ENCODE measurements around the gene CSNK1D.
"Not testable (repeated sequence)": the region's sequence is repeated elsewhere in the genome, so short reads cannot be mapped to it uniquely, and the experiment has no call there.

The CSNK1D gene

GRCh38 chr17:82272495-82273326 lies 789 bp downstream of the CSNK1D start:
- DNase-seq, result peak; percentile 46 to 52

GRCh38 chr17:82271401-82271800 lies 2.1 kb downstream of the CSNK1D start:
- DNase-seq, result no peak

- DNase-seq, result no peak
Observed at GRCh38 chr17:82270651-82271050, 2.8 kb downstream of the CSNK1D start.

- no peak for DNase-seq
Observed at GRCh38 chr17:82269882-82270500, 3.5 kb downstream of the CSNK1D start.

- DNase-seq, result no peak
Observed at GRCh38 chr17:82269138-82269881, 4.2 kb downstream of the CSNK1D start.

GRCh38 chr17:82267575-82268379 lies 5.7 kb downstream of the CSNK1D start:
- peak; percentile 47 to 50 for DNase-seq

- no peak for DNase-seq
Observed at GRCh38 chr17:82266142-82266541, 7.4 kb downstream of the CSNK1D start.

- DNase-seq, result no peak
Observed at GRCh38 chr17:82263641-82264040, 9.9 kb downstream of the CSNK1D start.

- DNase-seq, result no peak
Observed at GRCh38 chr17:82262344-82262743, 11.2 kb downstream of the CSNK1D start.

GRCh38 chr17:82259972-82260961 lies 13.2 kb downstream of the CSNK1D start:
- not testable (repeated sequence) for DNase-seq

- DNase-seq, result no peak
Observed at GRCh38 chr17:82258555-82258954, 14.9 kb downstream of the CSNK1D start.

GRCh38 chr17:82257473-82257872 lies 16.0 kb downstream of the CSNK1D start:
- DNase-seq, result peak; percentile 50 to 56

- no peak for DNase-seq
Observed at GRCh38 chr17:82256242-82256885, 17.1 kb downstream of the CSNK1D start.

- no peak for DNase-seq
Observed at GRCh38 chr17:82255402-82255972, 18.0 kb downstream of the CSNK1D start.

GRCh38 chr17:82254746-82255145 lies 18.8 kb downstream of the CSNK1D start:
- DNase-seq, result not testable (repeated sequence)

GRCh38 chr17:82254096-82254495 lies 19.4 kb downstream of the CSNK1D start:
- not testable (repeated sequence) for DNase-seq

GRCh38 chr17:82253179-82253544 lies 20.3 kb downstream of the CSNK1D start:
- DNase-seq, result no peak

GRCh38 chr17:82252511-82253178 lies 20.9 kb downstream of the CSNK1D start:
- no peak for DNase-seq

- no peak for DNase-seq
Observed at GRCh38 chr17:82250868-82251500, 22.5 kb downstream of the CSNK1D start.
